GM12864 (cell line): ENCODE data around the gene CDA.

Experiments
- DNase-seq: peaks from one replicate; pipeline ENCODE4 v3.0.0-alpha.2; 2011; ENCODE audit warnings: low read depth
- H3K4me3 ChIP-seq: 2 replicates; pipeline ENCODE4 v1.5.1; 2011; ENCODE audit warnings: mild to moderate bottlenecking, low read depth, low read length, control low read depth
- CTCF ChIP-seq: IDR thresholded peaks from 2 replicates; pipeline ENCODE4 v1.5.1; 2011; ENCODE audit warnings: low read depth, mild to moderate bottlenecking, moderate library complexity, low read length, control low read depth, inconsistent platforms; ENCODE audit errors: missing control alignments

The CDA gene

GRCh38 chr1:20573987-20574386 lies 14.9 kb upstream of the CDA start:
- no peak overlapping the region for H3K4me3 ChIP-seq
- no peak for DNase-seq
- TF ChIP-seq CTCF = no peak

- peak; percentile 18 for DNase-seq
- TF ChIP-seq CTCF = peak; percentile 82
- no peak overlapping the region for H3K4me3 ChIP-seq
Observed at GRCh38 chr1:20574686-20575540, 14.0 kb upstream of the CDA start.

- no peak for TF ChIP-seq CTCF
- no peak for DNase-seq
Observed at GRCh38 chr1:20575541-20576336, 13.2 kb upstream of the CDA start.

GRCh38 chr1:20578062-20578461 lies 10.8 kb upstream of the CDA start:
- TF ChIP-seq CTCF = no peak
- DNase-seq = no peak
- no peak overlapping the region for H3K4me3 ChIP-seq

More at GRCh38 chr1:20575541-20576336, 13.2 kb upstream of the CDA start:
- no peak overlapping the region for H3K4me3 ChIP-seq

GRCh38 chr1:20578721-20579395 lies 10.0 kb upstream of the CDA start:
- no peak for TF ChIP-seq CTCF
- DNase-seq = no peak
- no peak overlapping the region for H3K4me3 ChIP-seq

- DNase-seq = no peak
- no peak for TF ChIP-seq CTCF
- H3K4me3 ChIP-seq = no peak overlapping the region
Observed at GRCh38 chr1:20584890-20585289, 4.0 kb upstream of the CDA start.
